Astrocyte (in vitro differentiated cells and primary cell): ENCODE data around the gene SHB. TPM values are rescaled to one million over a fixed set of nuclear protein-coding genes. Genes with fewer than 3 reads are reported as not detected.

Experiments
- DNase-seq: peaks from one replicate; pipeline ENCODE4 v3.0.0-alpha.2; 2010; ENCODE audit warnings: low read depth
- FAIRE-seq: peaks from 2 replicates; lab custom pipeline; 2011; peaks lifted over from hg19 to GRCh38; lab: Jason Lieb, UNC
- H2AFZ ChIP-seq: 2 replicates; pipeline ENCODE4 v1.6.0; 2012; ENCODE audit warnings: low read depth, low read length, inconsistent platforms
- H3K27ac ChIP-seq: 2 replicates; pipeline ENCODE4 v1.5.1; 2011; ENCODE audit warnings: low read depth, low read length, inconsistent platforms
- H3K27me3 ChIP-seq: 2 replicates; pipeline ENCODE4 v1.6.0; 2011; ENCODE audit warnings: low read length, inconsistent platforms; ENCODE audit not compliant: insufficient read depth
- H3K36me3 ChIP-seq: 2 replicates; pipeline ENCODE4 v1.5.1; 2011; ENCODE audit warnings: low read length, inconsistent platforms; ENCODE audit not compliant: insufficient read depth
- H3K4me1 ChIP-seq: 2 replicates; pipeline ENCODE4 v1.5.1; 2011; ENCODE audit warnings: low read length, inconsistent platforms; ENCODE audit not compliant: insufficient read depth
- H3K4me2 ChIP-seq: 2 replicates; pipeline ENCODE4 v1.6.0; 2012; ENCODE audit warnings: low read length, inconsistent platforms
- H3K4me3 ChIP-seq: 2 replicates; pipeline ENCODE4 v1.5.1; 2011; ENCODE audit warnings: low read depth, mild to moderate bottlenecking, low read length, inconsistent platforms; ENCODE audit not compliant: insufficient read depth
- H3K79me2 ChIP-seq: 2 replicates; pipeline ENCODE4 v1.6.0; 2012; ENCODE audit warnings: mild to moderate bottlenecking, low read length, inconsistent platforms; ENCODE audit not compliant: insufficient read depth
- H3K9ac ChIP-seq: 2 replicates; pipeline ENCODE4 v1.6.0; 2012; ENCODE audit warnings: mild to moderate bottlenecking, low read length, inconsistent platforms
- H3K9me3 ChIP-seq: 2 replicates; pipeline ENCODE4 v1.5.1; 2012; ENCODE audit warnings: low read depth, mild to moderate bottlenecking, low read length, inconsistent platforms; ENCODE audit not compliant: insufficient read depth
- H4K20me1 ChIP-seq: 2 replicates; pipeline ENCODE4 v1.6.0; 2012; ENCODE audit warnings: low read length, inconsistent platforms; ENCODE audit not compliant: insufficient read depth
- H3K27ac Mint-ChIP-seq: one replicate; pipeline ENCODE4 v1.8.0; 2021; ENCODE audit warnings: mild to moderate bottlenecking, mixed read lengths; ENCODE audit not compliant: unreplicated experiment
- H3K27me3 Mint-ChIP-seq: one replicate; pipeline ENCODE4 v1.8.0; 2021; ENCODE audit warnings: low read depth, mixed read lengths; ENCODE audit not compliant: unreplicated experiment
- H3K36me3 Mint-ChIP-seq: one replicate; pipeline ENCODE4 v1.8.0; 2021; ENCODE audit warnings: low read depth, mixed read lengths; ENCODE audit not compliant: unreplicated experiment
- H3K4me1 Mint-ChIP-seq: one replicate; pipeline ENCODE4 v1.8.0; 2021; ENCODE audit warnings: low read depth, mixed read lengths; ENCODE audit not compliant: unreplicated experiment
- H3K4me3 Mint-ChIP-seq: one replicate; pipeline ENCODE4 v1.8.0; 2021; ENCODE audit warnings: mild to moderate bottlenecking, moderate library complexity, mixed read lengths; ENCODE audit not compliant: unreplicated experiment
- H3K9me3 Mint-ChIP-seq: one replicate; pipeline ENCODE4 v1.8.0; 2021; ENCODE audit warnings: mild to moderate bottlenecking, mixed read lengths; ENCODE audit not compliant: unreplicated experiment
- CTCF ChIP-seq: IDR thresholded peaks from 2 replicates; pipeline ENCODE4 v1.5.1; 2011; ENCODE audit warnings: low read depth, mild to moderate bottlenecking, inconsistent platforms, low read length, moderate library complexity; ENCODE audit not compliant: insufficient read depth
- EZH2 ChIP-seq: IDR thresholded peaks from 2 replicates; pipeline ENCODE4 v1.6.1; 2012; ENCODE audit warnings: mild to moderate bottlenecking, low read length, inconsistent platforms; ENCODE audit not compliant: insufficient read depth
- total RNA-seq: library from RNA; stranded (reverse); gene quantifications from 2 replicates; pipeline ENCODE4 v1.2.1, GENCODE V29; 2021

Gene SHB
- total RNA-seq, 1 donor from 2014 or later, result 53.4 TPM

DNA sequence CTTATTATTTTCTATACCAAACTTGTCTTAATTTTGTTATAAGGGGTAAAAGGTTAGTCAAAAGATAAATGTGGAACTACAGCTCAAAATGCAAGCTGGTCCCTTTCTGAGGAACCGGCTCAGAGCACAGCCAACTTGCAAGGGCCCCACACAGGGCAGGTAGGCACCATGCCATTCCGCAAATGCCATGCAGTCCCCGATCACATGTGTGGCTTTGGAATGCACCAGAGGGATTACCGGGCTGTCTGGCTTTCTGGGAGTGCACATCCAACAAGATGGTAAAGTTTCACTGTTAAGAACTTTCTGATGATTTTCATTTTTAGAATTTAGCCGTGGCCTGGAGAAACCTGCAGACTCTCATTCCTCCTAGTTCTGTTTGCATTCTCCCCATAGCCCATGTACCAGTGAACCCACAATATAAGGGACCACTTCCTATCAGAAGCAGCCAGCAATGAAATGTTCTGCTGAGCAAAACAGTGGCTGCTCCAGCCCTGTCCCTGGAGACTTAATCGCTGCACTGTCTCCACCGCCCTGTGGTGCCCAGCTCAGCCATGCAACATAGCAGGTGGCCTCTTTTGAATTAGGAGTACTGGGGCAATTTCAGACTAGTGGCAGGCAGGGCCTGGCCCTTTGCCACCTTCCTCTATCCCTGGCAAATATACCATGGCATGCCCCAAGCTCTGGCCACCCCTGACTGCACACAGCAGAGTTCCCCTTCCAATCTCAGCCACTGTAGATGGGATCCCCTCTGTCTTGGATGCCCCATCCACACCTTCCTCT lies 11.4 kb downstream of the SHB start:
- peaks cover 16% of the 10 kb centered on the region for H3K36me3 Mint-ChIP-seq
- Histone ChIP-seq H3K4me2 (peak overlapping the region; percentile 9), H3K27ac (peak overlapping the region; percentile 85), H3K36me3 (no peaks in the 10 kb centered on the region), H3K9me3 (no peaks in the 10 kb centered on the region), H3K79me2 (peaks cover 98% of the 10 kb centered on the region), H3K4me3 (no peak overlapping the region), H3K9ac (peak overlapping the region; percentile 70), H2AFZ (no peak overlapping the region), H4K20me1 (peaks cover 92% of the 10 kb centered on the region), H3K27me3 (no peaks in the 10 kb centered on the region), H3K4me1 (peaks cover 53% of the 10 kb centered on the region)
- DNase-seq (no peak), FAIRE-seq (no peak)
- TF ChIP-seq CTCF (no peak), EZH2 (no peak)
- no peak overlapping the region for H3K27ac Mint-ChIP-seq
- H3K4me3 Mint-ChIP-seq, result peak overlapping the region; percentile 4
- no peaks in the 10 kb centered on the region for H3K9me3 Mint-ChIP-seq
- H3K27me3 Mint-ChIP-seq, result no peaks in the 10 kb centered on the region
- H3K4me1 Mint-ChIP-seq, result peaks cover 72% of the 10 kb centered on the region

- DNase-seq (no peak), FAIRE-seq (no peak)
- Histone ChIP-seq H3K27ac (no peak overlapping the region), H3K9me3 (no peaks in the 10 kb centered on the region), H3K9ac (no peak overlapping the region), H3K36me3 (no peaks in the 10 kb centered on the region), H2AFZ (no peak overlapping the region), H3K4me1 (peaks cover 28% of the 10 kb centered on the region), H3K4me3 (no peak overlapping the region), H3K79me2 (peaks cover 97% of the 10 kb centered on the region), H3K4me2 (no peak overlapping the region), H4K20me1 (peaks cover 80% of the 10 kb centered on the region), H3K27me3 (no peaks in the 10 kb centered on the region)
- Mint-ChIP-seq H3K27me3 (no peaks in the 10 kb centered on the region), H3K36me3 (peaks cover 26% of the 10 kb centered on the region), H3K4me1 (peaks cover 67% of the 10 kb centered on the region), H3K4me3 (no peak overlapping the region), H3K27ac (no peak overlapping the region), H3K9me3 (no peaks in the 10 kb centered on the region)
- TF ChIP-seq EZH2 (no peak), CTCF (no peak)
These were observed 14.4 kb downstream of the SHB start for GRCh38 chr9:38054653-38055052.
